Large intestine (tissue), 3 donors: ENCODE results near the gene PRKD3. TPM values are rescaled to one million over a fixed set of nuclear protein-coding genes. Genes with fewer than 3 reads are reported as not detected.
A peak's percentile ranks its signal among the peaks of the same experiment; 100 is the strongest.

Source experiments
- DNase-seq, 2 donors: peaks; one replicate each; pipeline versions ENCODE4 v3.0.0 to v3.0.0-alpha.2; 2013
- H3K27ac ChIP-seq: one replicate; pipeline ENCODE4 v1.5.1; 2013; ENCODE audit warnings: low read length
- H3K27me3 ChIP-seq: 2 replicates; pipeline ENCODE4 v1.6.1; 2013; ENCODE audit warnings: low read length; ENCODE audit not compliant: control insufficient read depth, insufficient read depth
- H3K36me3 ChIP-seq: 2 replicates; pipeline ENCODE4 v1.6.1; 2013; ENCODE audit warnings: low read length; ENCODE audit not compliant: control insufficient read depth, insufficient read depth
- H3K4me1 ChIP-seq: one replicate; pipeline ENCODE4 v1.6.1; 2013; ENCODE audit warnings: low read length; ENCODE audit not compliant: control insufficient read depth, insufficient read depth
- H3K4me3 ChIP-seq: one replicate; pipeline ENCODE4 v1.5.1; 2013; ENCODE audit warnings: low read length
- H3K9me3 ChIP-seq: one replicate; pipeline ENCODE4 v1.6.1; 2013; ENCODE audit warnings: mild to moderate bottlenecking, low read depth, low read length, moderate library complexity; ENCODE audit not compliant: control insufficient read depth
- WGBS: methylation state at CpG from one replicate; pipeline ENCODE4 v1.1.5; 2013; ENCODE audit warnings: low lambda C conversion rate; ENCODE audit not compliant: insufficient coverage; 5-methylcytosine and 5-hydroxymethylcytosine counted together
- polyA plus RNA-seq: library from polyadenylated mRNA; unstranded; fragments of 120-200 nt; gene quantifications from one replicate; pipeline ENCODE4 v1.2.1, GENCODE V29; 2013

Gene PRKD3
- polyA plus RNA-seq, 1 donor = 17.2 TPM

GRCh38 chr2:37318401-37318800 lies 6.2 kb downstream of the PRKD3 start:
- Histone ChIP-seq H3K27ac (no peak overlapping the region), H3K4me1 (peaks cover 4% of the 10 kb centered on the region)
- WGBS = 76% methylated on average over 3 of the region's 5 CpGs

GRCh38 chr2:37317746-37318145 lies 6.9 kb downstream of the PRKD3 start:
- no peak overlapping the region for H3K27ac ChIP-seq
- H3K27me3 ChIP-seq = no peaks in the 10 kb centered on the region
- no peak overlapping the region for H3K4me3 ChIP-seq
- H3K4me1 ChIP-seq = no peaks in the 10 kb centered on the region
- WGBS = no CpG with 5 or more reads among the region's 1 CpG
- H3K9me3 ChIP-seq = no peaks in the 10 kb centered on the region
- H3K36me3 ChIP-seq = no peaks in the 10 kb centered on the region
- DNase-seq = no peak

More at GRCh38 chr2:37318401-37318800, 6.2 kb downstream of the PRKD3 start:
- no peaks in the 10 kb centered on the region for H3K27me3 ChIP-seq
- H3K9me3 ChIP-seq = no peaks in the 10 kb centered on the region
- H3K36me3 ChIP-seq = no peaks in the 10 kb centered on the region
- H3K4me3 ChIP-seq = no peak overlapping the region
- no peak for DNase-seq

DNA sequence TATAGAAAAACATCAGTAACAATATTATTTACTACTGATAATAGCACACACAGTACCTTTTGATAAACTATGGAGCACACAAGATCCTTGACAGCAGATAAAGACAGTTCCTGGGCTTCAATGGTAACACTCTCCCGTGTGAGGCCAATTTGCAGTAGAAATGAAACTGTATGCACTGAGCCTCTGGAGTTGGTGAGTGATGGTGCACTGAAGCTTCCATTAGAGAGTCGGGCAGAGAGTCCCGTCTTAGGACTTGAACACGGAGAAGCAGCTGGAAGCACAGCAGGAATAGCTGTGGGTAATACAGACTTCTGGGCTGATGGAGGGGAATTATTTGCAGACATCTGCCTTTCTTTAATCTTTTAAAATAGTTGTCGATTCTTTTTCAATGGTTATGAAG lies 8.5 kb downstream of the PRKD3 start:
- H3K27ac ChIP-seq = no peak overlapping the region
- H3K4me1 ChIP-seq = no peaks in the 10 kb centered on the region
- no peak overlapping the region for H3K4me3 ChIP-seq
- H3K9me3 ChIP-seq = no peaks in the 10 kb centered on the region
- DNase-seq = no peak
- 73% methylated on average over 1 of the region's 5 CpGs for WGBS
- no peaks in the 10 kb centered on the region for H3K36me3 ChIP-seq
- H3K27me3 ChIP-seq = no peaks in the 10 kb centered on the region

- DNase-seq = no peak
- Histone ChIP-seq H3K4me3 (no peak overlapping the region), H3K27me3 (no peaks in the 10 kb centered on the region), H3K36me3 (no peaks in the 10 kb centered on the region), H3K9me3 (no peaks in the 10 kb centered on the region), H3K27ac (no peak overlapping the region), H3K4me1 (no peaks in the 10 kb centered on the region)
- 79% methylated on average over 2 of the region's 3 CpGs for WGBS
Observed at GRCh38 chr2:37315364-37315763, 9.3 kb downstream of the PRKD3 start.

- WGBS = no CpG with 5 or more reads among the region's 2 CpGs
- no peak overlapping the region for H3K4me3 ChIP-seq
- DNase-seq = no peak
- no peak overlapping the region for H3K27ac ChIP-seq
- peaks cover 6% of the 10 kb centered on the region for H3K4me1 ChIP-seq
- no peaks in the 10 kb centered on the region for H3K36me3 ChIP-seq
- H3K9me3 ChIP-seq = no peaks in the 10 kb centered on the region
- no peaks in the 10 kb centered on the region for H3K27me3 ChIP-seq
Observed at GRCh38 chr2:37307500-37307899, 17.1 kb downstream of the PRKD3 start.

DNA sequence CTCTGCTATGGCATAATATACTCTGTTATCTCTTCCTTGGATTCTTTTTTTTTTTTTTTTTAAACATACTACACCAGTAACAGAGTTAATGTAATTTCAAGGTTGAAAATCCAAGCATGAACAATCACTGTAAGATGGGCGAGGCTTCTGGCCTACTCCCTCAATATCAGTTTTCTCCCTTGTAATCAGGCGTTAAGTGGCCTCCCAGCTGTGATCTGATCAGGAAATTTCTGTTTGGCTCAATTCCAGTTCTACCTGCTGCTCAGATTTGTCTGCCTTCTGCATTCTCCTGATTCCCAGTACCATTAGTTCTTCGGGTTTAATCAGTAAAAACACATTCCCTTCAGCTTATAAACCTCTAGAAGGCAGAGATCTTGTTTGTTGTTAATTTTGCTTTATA lies 18.6 kb downstream of the PRKD3 start:
- peaks cover 6% of the 10 kb centered on the region for H3K4me1 ChIP-seq
- no peak overlapping the region for H3K27ac ChIP-seq
- peak; percentile 43 to 68 for DNase-seq
- H3K4me3 ChIP-seq = no peak overlapping the region
- no peaks in the 10 kb centered on the region for H3K27me3 ChIP-seq
- no peaks in the 10 kb centered on the region for H3K36me3 ChIP-seq
- no peaks in the 10 kb centered on the region for H3K9me3 ChIP-seq
- no CpG with 5 or more reads among the region's 3 CpGs for WGBS

DNA sequence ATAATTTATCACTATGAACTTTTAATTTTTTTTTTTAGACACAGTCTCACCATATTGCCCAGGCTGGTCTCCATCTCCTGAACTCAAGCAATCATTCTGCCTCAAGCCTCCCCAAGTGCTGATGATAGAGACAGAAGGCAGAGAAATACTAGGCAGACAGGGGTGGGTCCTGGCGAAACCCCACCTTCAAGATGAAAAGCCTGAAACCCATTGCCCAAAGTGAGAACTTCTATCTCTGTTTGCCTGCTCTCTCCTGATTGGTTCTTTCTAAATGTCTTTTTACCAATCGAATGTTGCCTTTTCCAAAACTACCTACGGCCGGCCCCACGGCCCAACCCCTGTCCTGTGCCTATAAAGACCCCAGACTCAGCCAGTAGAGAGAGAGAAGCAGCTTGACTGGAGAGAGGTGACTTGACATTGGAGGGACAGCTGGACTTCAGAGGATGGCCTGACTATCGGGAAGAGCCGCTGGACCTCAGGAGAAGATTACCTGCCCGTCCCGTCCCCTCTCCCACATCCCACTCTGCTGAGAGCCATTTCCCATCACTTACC lies 21.9 kb downstream of the PRKD3 start:
- DNase-seq = no peak
- no CpG with 5 or more reads among the region's 9 CpGs for WGBS
- Histone ChIP-seq H3K27ac (no peak overlapping the region), H3K4me1 (peaks cover 6% of the 10 kb centered on the region), H3K27me3 (no peaks in the 10 kb centered on the region), H3K9me3 (no peaks in the 10 kb centered on the region), H3K4me3 (no peak overlapping the region), H3K36me3 (no peaks in the 10 kb centered on the region)

DNA sequence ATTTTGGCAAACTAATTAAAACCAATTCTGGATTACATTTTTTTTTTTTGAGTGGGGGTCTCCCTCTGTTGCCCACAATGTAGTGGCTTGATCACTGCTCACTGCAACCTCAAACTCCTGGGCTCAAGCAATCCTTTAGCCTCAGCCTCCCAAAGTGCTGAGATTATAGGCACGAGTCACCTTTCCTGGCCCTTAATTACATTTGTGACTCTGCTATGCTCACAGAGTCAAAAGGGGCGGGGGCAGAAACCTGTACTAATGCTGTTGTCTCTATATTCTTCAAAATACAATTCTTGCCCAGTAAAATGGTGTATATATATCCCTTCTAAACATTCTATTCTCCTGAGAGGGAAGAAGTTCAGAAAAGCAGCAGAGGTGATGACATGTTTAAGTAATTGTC lies 23.2 kb downstream of the PRKD3 start:
- H3K4me3 ChIP-seq = no peak overlapping the region
- H3K27ac ChIP-seq = no peak overlapping the region
- no peaks in the 10 kb centered on the region for H3K36me3 ChIP-seq
- H3K27me3 ChIP-seq = no peaks in the 10 kb centered on the region
- 100% methylated on average over 1 of the region's 2 CpGs for WGBS
- peaks cover 6% of the 10 kb centered on the region for H3K4me1 ChIP-seq
- no peak for DNase-seq
- H3K9me3 ChIP-seq = no peaks in the 10 kb centered on the region

DNA sequence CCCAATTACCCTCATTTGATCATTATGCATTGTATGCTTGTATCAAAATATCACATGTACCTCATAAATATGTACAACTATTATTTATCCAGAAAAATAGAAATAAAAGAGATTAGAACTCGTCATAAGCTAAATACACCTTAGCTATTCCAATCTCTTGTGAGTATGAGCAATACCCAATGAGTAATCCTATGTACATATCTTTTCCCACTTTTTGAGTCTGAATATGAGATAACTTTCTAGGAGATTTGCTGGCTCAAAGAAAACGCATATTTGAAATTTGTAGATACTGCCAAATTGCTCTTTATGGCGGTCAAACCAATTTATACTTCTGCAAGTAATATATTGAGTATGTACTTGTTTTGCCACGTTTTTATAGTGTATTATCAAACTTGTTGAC lies 24.1 kb downstream of the PRKD3 start:
- Histone ChIP-seq H3K4me1 (peaks cover 4% of the 10 kb centered on the region), H3K4me3 (no peak overlapping the region), H3K9me3 (no peaks in the 10 kb centered on the region), H3K36me3 (no peaks in the 10 kb centered on the region), H3K27me3 (no peaks in the 10 kb centered on the region), H3K27ac (no peak overlapping the region)
- DNase-seq = no peak
- WGBS = 92% methylated on average over 2 of the region's 4 CpGs

- DNase-seq = no peak
- H3K27me3 ChIP-seq = no peaks in the 10 kb centered on the region
Observed at GRCh38 chr2:37300146-37300545, 24.5 kb downstream of the PRKD3 start.

GRCh38 chr2:37297632-37298031 lies 27.0 kb downstream of the PRKD3 start:
- no peak overlapping the region for H3K27ac ChIP-seq
- no peak overlapping the region for H3K4me3 ChIP-seq
- H3K9me3 ChIP-seq = no peaks in the 10 kb centered on the region
- no peaks in the 10 kb centered on the region for H3K27me3 ChIP-seq
- no peaks in the 10 kb centered on the region for H3K36me3 ChIP-seq
- H3K4me1 ChIP-seq = no peaks in the 10 kb centered on the region
- DNase-seq = no peak

More at GRCh38 chr2:37300146-37300545, 24.5 kb downstream of the PRKD3 start:
- H3K4me3 ChIP-seq = no peak overlapping the region
- H3K9me3 ChIP-seq = no peaks in the 10 kb centered on the region
- H3K27ac ChIP-seq = no peak overlapping the region
- no peaks in the 10 kb centered on the region for H3K36me3 ChIP-seq
- H3K4me1 ChIP-seq = no peaks in the 10 kb centered on the region
